CD1c-positive myeloid dendritic cell (primary cell): Measurements from ENCODE around the gene KCNK7.

ENCODE experiments used
- DNase-seq: peaks from one replicate; pipeline ENCODE4 v3.0.0-alpha.2; 2016; ENCODE audit errors: extremely low spot score

The KCNK7 gene

GRCh38 chr11:65588199-65589054 is 7.2 kb downstream of the KCNK7 start:
- peak; percentile 93 for DNase-seq

GRCh38 chr11:65586676-65587075 is 8.9 kb downstream of the KCNK7 start:
- peak; percentile 26 for DNase-seq

GRCh38 chr11:65586247-65586630 is 9.4 kb downstream of the KCNK7 start:
- no peak for DNase-seq

- no peak for DNase-seq
Observed at GRCh38 chr11:65585396-65586246, 10.0 kb downstream of the KCNK7 start.

- DNase-seq: no peak
Observed at GRCh38 chr11:65584723-65585171, 10.9 kb downstream of the KCNK7 start.

- DNase-seq: no peak
Observed at GRCh38 chr11:65584106-65584505, 11.5 kb downstream of the KCNK7 start.

GRCh38 chr11:65583589-65583988 is 12.0 kb downstream of the KCNK7 start:
- no peak for DNase-seq

- DNase-seq: no peak
Observed at GRCh38 chr11:65581928-65582327, 13.7 kb downstream of the KCNK7 start.

- DNase-seq: no peak
Observed at GRCh38 chr11:65580756-65581155, 14.8 kb downstream of the KCNK7 start.

GRCh38 chr11:65580031-65580692 is 15.4 kb downstream of the KCNK7 start:
- no peak for DNase-seq

GRCh38 chr11:65579291-65579690 is 16.3 kb downstream of the KCNK7 start:
- DNase-seq: no peak

GRCh38 chr11:65578667-65579066 is 16.9 kb downstream of the KCNK7 start:
- no peak for DNase-seq

GRCh38 chr11:65578134-65578533 is 17.5 kb downstream of the KCNK7 start:
- DNase-seq: no peak

GRCh38 chr11:65577756-65578109 is 17.9 kb downstream of the KCNK7 start:
- DNase-seq: no peak

- DNase-seq: peak; percentile 94
Observed at GRCh38 chr11:65576867-65577755, 18.5 kb downstream of the KCNK7 start.

- DNase-seq: peak; percentile 77
Observed at GRCh38 chr11:65576232-65576866, 19.3 kb downstream of the KCNK7 start.

GRCh38 chr11:65575568-65576231 is 19.9 kb downstream of the KCNK7 start, which contains the start of gene EHBP1L1:
TSS of gene EHBP1L1 (plus strand) at chr11:65576053. CDS start at chr11:65576303, 250 bp downstream.
- DNase-seq: peak; percentile 92

- DNase-seq: no peak
Observed at GRCh38 chr11:65574811-65575567, 20.6 kb downstream of the KCNK7 start.

GRCh38 chr11:65574109-65574810 is 21.3 kb downstream of the KCNK7 start:
- DNase-seq: peak; percentile 97
